ENCODE results near the gene UBE2B.

GRCh38 chr5:134374232-134374631 lies 2.9 kb downstream of the UBE2B start:
- TF ChIP-seq CTCF (IDR thresholded peaks at IDR 0.05) (no peak), POLR2A (IDR thresholded peaks at IDR 0.05) (no peak)
